HCT116 (cell line): Measurements from ENCODE around the gene TMEM181. TPM values are rescaled to one million over a fixed set of nuclear protein-coding genes. Genes with fewer than 3 reads are reported as not detected.

Experiments used
- ATAC-seq: fragments of 200-7000 bp; cut with Tn5 transposase; 2 replicates; pipeline ENCODE4 v1.9.1; 2020; ENCODE audit warnings: mild to moderate bottlenecking, moderate library complexity
- BruUV-seq: library from RNA; stranded (reverse); fragments of 400-500 nt; replicated peaks from 2 replicates; lab custom pipeline; 2021; lab: Mats Ljungman, UMichigan
- CTCF ChIA-PET: fragments of 300-600 bp; sonication (Branson Sonifier 250); formaldehyde crosslinking; loops from one replicate; lab custom pipeline; 2021; ENCODE audit warnings: antibody characterized with exemption; lab: Charles Lee
- POLR2A ChIA-PET: fragments of 300-600, 350-600 bp; sonication (Branson Sonifier 250); formaldehyde crosslinking; loops from one replicate; lab custom pipeline; 2021; ENCODE audit warnings: antibody characterized with exemption; lab: Charles Lee
- RAD21 ChIA-PET, 2 experiments: fragments of 300-600 bp; sonication (Branson Sonifier 250); formaldehyde crosslinking; loops; one replicate each; lab custom pipeline; 2023; ENCODE audit warnings: low total read pairs in 2 of 2; ENCODE audit not compliant: uncharacterized antibody in 2 of 2, unreplicated experiment in 2 of 2, low non-redundant PET in 1 of 2; lab: Charles Lee
- DNase-seq: peaks from one replicate; pipeline ENCODE4 v3.0.0-alpha.2; 2010; ENCODE audit warnings: low read depth, low spot score
- H2AFZ ChIP-seq: fragments of 200-600 bp; shearing (Covaris generic), sonication (generic); 2 replicates; pipeline ENCODE4 v1.6.1; 2017; ENCODE audit warnings: low read depth, mixed run types, mixed read lengths, antibody characterized with exemption, low read length; ENCODE audit not compliant: poor library complexity, severe bottlenecking
- H3K27ac ChIP-seq: 2 replicates; pipeline ENCODE4 v1.5.1; 2012; ENCODE audit warnings: low read depth, low read length
- H3K27me3 ChIP-seq: fragments of 200-600 bp; sonication (generic); 2 replicates; pipeline ENCODE4 v1.6.1; 2016; ENCODE audit warnings: mixed run types, low read length, mixed read lengths; ENCODE audit not compliant: insufficient read depth
- H3K36me3 ChIP-seq, 2 experiments: fragments of 200-500 bp in 1 of 2; fragments of 200-600 bp in 1 of 2; sonication (Bioruptor generic) in 1 of 2; sonication (generic) in 1 of 2; 2 replicates each; pipeline versions ENCODE4 v1.5.1 to v1.6.1; 2014 to 2016; ENCODE audit warnings: low read length in 2 of 2, inconsistent platforms in 1 of 2, mixed read lengths in 1 of 2, mixed run types in 1 of 2; ENCODE audit not compliant: insufficient read depth in 2 of 2, control insufficient read depth in 1 of 2
- H3K4me1 ChIP-seq, 2 experiments: fragments of 200-600 bp in 1 of 2; sonication (generic) in 1 of 2; 2 replicates each; pipeline versions ENCODE4 v1.5.1 to v1.6.1; 2012 to 2017; ENCODE audit warnings: low read length in 2 of 2, inconsistent platforms in 1 of 2, mild to moderate bottlenecking in 1 of 2, mixed read lengths in 1 of 2, mixed run types in 1 of 2, moderate library complexity in 1 of 2; ENCODE audit not compliant: insufficient read depth in 2 of 2, control insufficient read depth in 1 of 2
- H3K4me2 ChIP-seq: fragments of 200-600 bp; sonication (generic); 2 replicates; pipeline ENCODE4 v1.6.1; 2017; ENCODE audit warnings: mixed run types, low read length, mixed read lengths
- H3K4me3 ChIP-seq, 2 experiments: fragments of 200-600 bp in 1 of 2; sonication (generic) in 1 of 2; replicated peaks in 1 of 2; 2 replicates each; pipeline ENCODE4 v1.5.1; 2011 to 2016; ENCODE audit warnings: low read length in 2 of 2, control low read depth in 1 of 2, low read depth in 1 of 2, mild to moderate bottlenecking in 1 of 2, mixed read lengths in 1 of 2, mixed run types in 1 of 2
- H3K79me2 ChIP-seq: fragments of 200-600 bp; sonication (generic); 2 replicates; pipeline ENCODE4 v1.6.1; 2017; ENCODE audit warnings: mild to moderate bottlenecking, mixed run types, low read length, moderate library complexity, mixed read lengths; ENCODE audit not compliant: insufficient read depth
- H3K9ac ChIP-seq: fragments of 200-600 bp; sonication (generic); 2 replicates; pipeline ENCODE4 v1.6.1; 2016; ENCODE audit warnings: low read length, mixed read lengths
- H3K9me2 ChIP-seq: fragments of 200-600 bp; sonication (generic), shearing (Covaris generic); 2 replicates; pipeline ENCODE4 v1.6.1; 2017; ENCODE audit warnings: mixed run types, mild to moderate bottlenecking, moderate library complexity; ENCODE audit not compliant: insufficient read depth
- H3K9me3 ChIP-seq, 2 experiments: fragments of 200-500 bp in 1 of 2; fragments of 200-600 bp in 1 of 2; sonication (Bioruptor generic) in 1 of 2; sonication (generic) in 1 of 2; 2 replicates each; pipeline ENCODE4 v1.6.1; 2014 to 2017; ENCODE audit warnings: low read length in 2 of 2, mixed read lengths in 2 of 2, inconsistent platforms in 1 of 2, low read depth in 1 of 2, mild to moderate bottlenecking in 1 of 2, mixed run types in 1 of 2, moderate library complexity in 1 of 2; ENCODE audit not compliant: control insufficient read depth in 1 of 2, insufficient read depth in 1 of 2
- H4K20me1 ChIP-seq: fragments of 200-600 bp; sonication (generic), shearing (Covaris generic); 2 replicates; pipeline ENCODE4 v1.6.1; 2017; ENCODE audit warnings: mixed run types, mild to moderate bottlenecking, moderate library complexity; ENCODE audit not compliant: insufficient read depth
- EZH2phosphoT487 ChIP-seq: fragments of 200-600 bp; IDR thresholded peaks from 2 replicates; pipeline ENCODE4 v1.6.1; 2018; ENCODE audit warnings: antibody characterized with exemption, borderline replicate concordance
- POLR2A ChIP-seq: IDR thresholded peaks from 2 replicates; pipeline ENCODE4 v1.7.0; 2011; ENCODE audit warnings: borderline replicate concordance; ENCODE audit not compliant: insufficient read depth, insufficient read length; ENCODE audit errors: extremely low read depth
- POLR2AphosphoS5 ChIP-seq: IDR thresholded peaks from 2 replicates; pipeline ENCODE4 v1.6.1; 2011; ENCODE audit warnings: mild to moderate bottlenecking, low read depth, low read length, moderate library complexity
- RAD21 ChIP-seq: IDR thresholded peaks from 2 replicates; pipeline ENCODE4 v1.6.1; 2012; ENCODE audit warnings: low read depth, mild to moderate bottlenecking
- REST ChIP-seq: IDR thresholded peaks from 2 replicates; pipeline ENCODE4 v1.6.1; 2012; ENCODE audit warnings: low read depth
- SRF ChIP-seq: IDR thresholded peaks from 2 replicates; pipeline ENCODE4 v1.6.1; 2012; ENCODE audit warnings: low read depth
- TCF7L2 ChIP-seq: IDR thresholded peaks from 2 replicates; pipeline ENCODE4 v1.7.0; 2011; ENCODE audit warnings: borderline replicate concordance, inconsistent platforms; ENCODE audit not compliant: insufficient read depth, insufficient read length; ENCODE audit errors: extremely low read depth
- YY1 ChIP-seq: IDR thresholded peaks from 2 replicates; pipeline ENCODE4 v1.6.1; 2011; ENCODE audit warnings: low read length, low read depth, moderate library complexity, mild to moderate bottlenecking; ENCODE audit not compliant: insufficient replicate concordance; ENCODE audit errors: extremely low read depth
- ZBTB33 ChIP-seq: IDR thresholded peaks from 2 replicates; pipeline ENCODE4 v1.6.1; 2011; ENCODE audit warnings: mild to moderate bottlenecking, low read length, moderate library complexity; ENCODE audit not compliant: insufficient replicate concordance; ENCODE audit errors: extremely low read depth
- ZNF274 ChIP-seq: fragments of 200-500 bp; sonication (Bioruptor generic); IDR thresholded peaks from 2 replicates; pipeline ENCODE4 v1.6.1; 2014; ENCODE audit warnings: mild to moderate bottlenecking, low read depth, low read length, inconsistent platforms
- intact Hi-C: fragments of 100-400 bp; cut with micrococcal nuclease; formaldehyde crosslinking; loops from 2 replicates; pipeline ENCODE4 v1.10.0; 2022
- total RNA-seq: library from RNA; stranded (reverse); gene quantifications from one replicate; pipeline ENCODE4 v1.2.1, GENCODE V29; 2021; ENCODE audit not compliant: unreplicated experiment

TMEM181 gene
- total RNA-seq, 1 experiment from 2014 or later, result 34.4 TPM

- no peak overlapping the region for H3K4me2 ChIP-seq
Measured at GRCh38 chr6:158655569-158656450, 95.9 kb downstream of the TMEM181 start.

More at GRCh38 chr6:158655569-158656450, 95.9 kb downstream of the TMEM181 start:
- peak overlapping the region; percentile 8; the same call in 1 of the 2 replicates for H3K9ac ChIP-seq
- RAD21 ChIA-PET, result no interaction called here
- H3K27me3 ChIP-seq, result no peaks in the 10 kb centered on the region
- H3K4me1 ChIP-seq, result peaks cover 41 to 59% of the 10 kb centered on the region in 2 experiments
- CTCF ChIA-PET, result no interaction called here
- intact Hi-C loops, result no loop called here
- no peaks in the 10 kb centered on the region for H3K9me2 ChIP-seq
- H3K79me2 ChIP-seq, result no peaks in the 10 kb centered on the region
- no peak for TF ChIP-seq REST
- TF ChIP-seq POLR2AphosphoS5, result no peak
- no peak for TF ChIP-seq POLR2A
- no peak for TF ChIP-seq SRF
- TF ChIP-seq TCF7L2, result no peak
- no peak for TF ChIP-seq EZH2phosphoT487
- TF ChIP-seq ZBTB33, result no peak
- TF ChIP-seq RAD21, result no peak
- no peak for TF ChIP-seq ZNF274
- TF ChIP-seq YY1, result no peak
- POLR2A ChIA-PET, result no interaction called here
- no peaks in the 10 kb centered on the region for H3K36me3 ChIP-seq
- no TSS peak for BruUV-seq
- DNase-seq, result no peak
- H4K20me1 ChIP-seq, result no peaks in the 10 kb centered on the region
- no peak overlapping the region for H2AFZ ChIP-seq
- ATAC-seq, result no peak
- no peaks in the 10 kb centered on the region for H3K9me3 ChIP-seq
- H3K27ac ChIP-seq, result no peak overlapping the region
- H3K4me3 ChIP-seq, result no peak overlapping the region
